Measurements from ENCODE around the gene MRPS35. TPM values are rescaled to one million over a fixed set of nuclear protein-coding genes. Genes with fewer than 3 reads are reported as not detected.

The MRPS35 gene
- total RNA-seq, 1 donor from 2014 or later = 47.8 TPM

DNA sequence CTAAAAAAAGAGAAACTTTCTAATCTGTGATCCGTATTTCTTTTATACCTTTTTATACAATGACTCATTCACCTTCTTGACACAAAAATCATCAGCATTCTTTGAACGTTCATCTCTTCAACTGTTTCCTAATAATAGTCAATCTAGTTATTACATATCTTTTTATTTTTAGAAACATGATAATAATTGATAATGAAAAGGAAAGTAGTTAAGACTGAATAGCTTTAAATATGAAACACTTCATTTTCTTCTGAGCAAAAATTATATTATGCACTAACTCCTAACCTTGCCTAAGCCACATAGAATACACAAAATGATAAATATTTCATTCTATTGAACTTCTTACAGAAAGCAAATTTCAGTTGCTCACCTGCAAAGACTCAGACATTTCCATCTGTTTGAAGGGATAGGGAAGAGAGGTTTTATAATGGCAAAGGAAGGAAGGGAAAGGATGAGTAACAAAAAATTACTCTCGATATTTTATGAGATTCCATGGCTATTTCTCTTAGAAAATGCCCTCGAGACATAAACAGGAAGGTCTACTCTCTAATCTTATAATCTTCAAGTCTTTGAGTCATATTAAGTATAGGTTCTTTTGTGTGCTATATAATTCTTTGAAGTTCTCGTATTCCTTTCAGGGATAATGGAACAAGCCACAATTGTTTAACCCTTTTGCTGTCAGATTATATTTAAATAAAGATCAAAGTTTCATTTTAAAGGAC is 61.9 kb downstream of the MRPS35 start:
- no peak for DNase-seq (ENCODE audit: low read depth, low spot score)

DNA sequence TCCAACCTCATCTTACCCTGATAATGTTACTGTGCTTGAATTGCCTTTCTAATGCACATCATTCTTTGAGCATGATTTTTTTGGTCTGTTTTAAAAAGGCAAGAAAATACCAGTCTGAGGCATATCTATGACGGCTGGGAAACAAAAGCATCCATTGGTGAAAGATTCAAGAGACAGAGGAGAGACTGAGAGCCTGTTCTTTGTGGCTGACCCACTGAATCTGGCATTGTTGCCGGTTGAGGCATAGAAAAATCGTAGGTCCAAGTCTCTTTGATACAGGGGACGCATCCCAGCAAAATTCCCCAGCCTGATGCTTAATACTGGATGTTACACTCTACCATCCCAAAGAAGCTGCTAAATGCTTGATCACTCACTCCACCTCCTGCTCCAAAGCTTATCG is 66.5 kb downstream of the MRPS35 start:
- no peak for DNase-seq (ENCODE audit: low read depth, low spot score)

DNA sequence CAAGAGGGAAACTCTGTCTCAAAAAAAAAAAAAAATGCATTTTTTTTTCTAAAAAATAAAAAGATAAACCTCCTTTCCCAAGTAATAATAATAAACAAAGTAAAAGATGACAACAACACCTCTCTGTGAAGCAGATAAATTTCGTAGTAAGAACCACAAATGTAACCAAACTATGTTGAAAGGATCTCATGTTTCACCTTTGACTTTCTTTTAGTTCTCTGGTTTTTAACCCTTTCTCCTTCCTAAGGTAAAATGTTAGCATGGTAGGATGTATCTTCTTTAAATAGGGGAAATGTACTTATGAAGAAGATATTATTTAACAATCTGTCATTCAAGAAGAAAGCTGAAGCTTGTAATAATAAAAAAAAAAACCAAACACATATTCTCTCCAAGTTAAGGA is 67.6 kb downstream of the MRPS35 start:
- DNase-seq (ENCODE audit: low read depth, low spot score) = no peak

DNA sequence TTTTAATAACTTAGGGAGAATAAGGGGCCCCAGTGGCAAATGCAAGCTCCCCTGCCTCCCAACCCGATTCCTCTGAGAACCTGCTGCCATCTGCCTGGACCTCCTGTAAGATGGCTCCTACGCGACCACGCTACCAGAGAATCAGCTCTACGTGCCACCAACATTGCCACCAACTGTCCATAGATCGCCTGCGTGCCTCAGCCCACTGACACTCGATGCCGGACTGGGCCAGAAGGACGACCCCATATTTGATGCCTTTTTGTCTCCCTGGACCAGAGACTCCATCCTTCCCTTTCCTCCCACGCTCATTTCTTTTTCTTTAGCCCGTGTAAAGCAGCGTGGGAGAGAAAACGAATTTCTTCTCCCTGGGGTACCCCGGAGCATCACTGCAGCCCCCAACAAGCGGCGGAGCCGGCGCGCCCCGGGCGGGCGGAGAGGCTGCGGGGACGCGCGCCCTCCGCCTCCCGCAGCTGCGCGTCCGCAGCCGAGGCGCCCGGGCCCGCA is 68.8 kb downstream of the MRPS35 start:
- no peak for DNase-seq (ENCODE audit: low read depth, low spot score)

DNA sequence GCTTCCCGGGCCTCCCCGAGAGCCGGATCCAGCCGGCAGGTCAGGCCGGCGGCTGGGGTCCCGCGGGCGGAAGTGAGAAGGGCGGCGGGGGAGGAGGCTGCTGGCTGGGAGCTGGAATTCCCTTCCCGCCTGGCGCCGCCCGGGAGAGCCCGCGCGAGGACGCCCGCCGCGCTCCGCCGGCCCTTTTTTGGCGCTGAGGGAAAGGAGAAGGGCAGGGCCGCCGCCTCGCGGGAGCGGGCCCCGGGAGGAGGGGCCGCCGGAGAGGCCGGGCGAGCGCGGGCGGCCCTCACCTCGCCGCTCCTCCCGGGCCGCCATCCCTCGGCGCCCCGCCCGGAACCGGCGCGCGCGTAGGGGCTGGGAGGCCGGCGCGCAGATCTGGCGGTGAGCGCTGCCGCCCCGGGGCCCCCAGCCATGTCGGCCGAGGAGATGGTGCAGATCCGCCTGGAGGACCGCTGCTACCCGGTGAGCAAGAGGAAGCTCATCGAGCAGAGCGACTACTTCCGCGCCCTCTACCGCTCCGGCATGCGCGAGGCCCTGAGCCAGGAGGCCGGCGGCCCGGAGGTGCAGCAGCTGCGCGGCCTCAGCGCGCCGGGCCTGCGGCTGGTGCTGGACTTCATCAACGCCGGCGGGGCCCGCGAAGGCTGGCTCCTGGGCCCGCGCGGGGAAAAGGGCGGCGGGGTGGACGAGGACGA is 69.4 kb downstream of the MRPS35 start, which contains the start of the genes KLHL42 and MANSC4:
KLHL42 (plus strand) TSS at position 314 of the 692 bp plus-strand sequence; CDS start at position 412, 98 bp downstream.
MANSC4 (minus strand) TSS at position 317 of the 692 bp plus-strand sequence. CDS start 8,960 bp downstream, outside the sequence.
- DNase-seq (ENCODE audit: low read depth, low spot score) = no peak

DNA sequence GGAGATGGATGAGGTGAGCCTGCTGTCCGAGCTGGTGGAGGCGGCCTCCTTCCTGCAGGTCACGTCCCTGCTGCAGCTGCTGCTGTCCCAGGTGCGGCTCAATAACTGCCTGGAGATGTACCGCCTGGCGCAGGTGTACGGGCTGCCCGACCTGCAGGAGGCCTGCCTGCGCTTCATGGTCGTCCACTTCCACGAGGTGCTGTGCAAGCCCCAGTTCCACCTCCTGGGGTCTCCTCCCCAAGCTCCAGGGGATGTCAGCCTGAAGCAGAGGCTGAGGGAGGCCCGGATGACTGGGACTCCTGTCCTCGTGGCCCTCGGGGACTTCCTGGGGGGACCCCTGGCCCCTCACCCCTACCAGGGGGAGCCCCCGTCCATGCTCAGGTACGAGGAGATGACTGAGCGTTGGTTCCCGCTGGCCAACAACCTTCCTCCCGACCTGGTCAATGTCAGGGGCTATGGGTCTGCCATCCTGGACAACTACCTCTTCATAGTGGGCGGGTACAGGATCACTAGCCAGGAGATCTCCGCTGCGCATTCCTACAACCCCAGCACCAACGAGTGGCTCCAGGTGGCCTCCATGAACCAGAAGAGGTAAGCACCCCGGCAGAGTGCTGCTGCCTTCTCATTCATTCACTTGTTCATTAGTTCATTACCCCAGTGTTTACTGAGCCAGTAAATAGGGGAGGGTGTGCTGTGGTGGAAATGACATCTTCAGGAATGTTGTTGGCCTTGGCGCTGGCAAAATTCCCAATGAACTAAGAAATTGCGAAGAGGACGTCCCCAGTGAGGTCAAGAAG is 70.2 kb downstream of the MRPS35 start:
- peak; percentile 48 for DNase-seq (ENCODE audit: low read depth, low spot score)

DNA sequence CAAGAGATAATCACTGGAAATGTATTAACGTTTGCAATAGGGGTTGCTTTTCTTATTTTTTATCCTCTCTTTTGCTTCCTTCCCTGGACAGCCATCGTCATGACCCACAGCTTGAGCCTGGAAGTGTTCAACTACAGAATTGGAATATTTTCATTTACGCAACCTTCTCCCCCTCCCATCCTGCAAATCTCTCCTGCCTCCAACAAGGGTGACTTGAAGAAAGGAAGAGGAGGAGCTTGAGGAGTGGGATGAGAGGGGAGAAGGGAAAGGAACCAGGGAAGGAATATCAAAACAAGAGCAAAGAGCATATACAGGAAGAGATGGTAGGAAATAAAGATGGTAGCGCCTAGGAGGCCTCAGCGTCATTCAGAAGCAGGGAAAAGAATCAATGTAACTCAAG is 71.0 kb downstream of the MRPS35 start:
- no peak for DNase-seq (ENCODE audit: low read depth, low spot score)

DNA sequence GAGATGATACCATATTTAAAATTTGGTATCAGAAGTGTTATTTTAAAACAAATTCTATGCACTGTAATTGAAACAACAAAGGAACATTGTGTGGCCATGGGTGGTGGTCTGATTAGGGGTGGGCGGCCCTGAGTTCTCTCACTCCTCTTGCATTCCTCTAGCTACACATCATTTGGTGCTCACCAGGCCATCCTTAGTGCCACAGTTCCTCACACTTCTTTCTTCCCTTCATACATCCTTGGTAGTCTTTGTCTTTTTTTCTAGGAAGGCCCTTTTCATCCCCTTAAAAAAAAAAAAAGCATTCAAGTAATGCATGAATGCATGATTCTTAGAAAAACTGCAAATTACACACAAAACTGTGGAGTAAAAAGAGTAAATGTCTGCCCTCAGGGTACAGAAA is 71.8 kb downstream of the MRPS35 start:
- no peak for DNase-seq (ENCODE audit: low read depth, low spot score)

DNA sequence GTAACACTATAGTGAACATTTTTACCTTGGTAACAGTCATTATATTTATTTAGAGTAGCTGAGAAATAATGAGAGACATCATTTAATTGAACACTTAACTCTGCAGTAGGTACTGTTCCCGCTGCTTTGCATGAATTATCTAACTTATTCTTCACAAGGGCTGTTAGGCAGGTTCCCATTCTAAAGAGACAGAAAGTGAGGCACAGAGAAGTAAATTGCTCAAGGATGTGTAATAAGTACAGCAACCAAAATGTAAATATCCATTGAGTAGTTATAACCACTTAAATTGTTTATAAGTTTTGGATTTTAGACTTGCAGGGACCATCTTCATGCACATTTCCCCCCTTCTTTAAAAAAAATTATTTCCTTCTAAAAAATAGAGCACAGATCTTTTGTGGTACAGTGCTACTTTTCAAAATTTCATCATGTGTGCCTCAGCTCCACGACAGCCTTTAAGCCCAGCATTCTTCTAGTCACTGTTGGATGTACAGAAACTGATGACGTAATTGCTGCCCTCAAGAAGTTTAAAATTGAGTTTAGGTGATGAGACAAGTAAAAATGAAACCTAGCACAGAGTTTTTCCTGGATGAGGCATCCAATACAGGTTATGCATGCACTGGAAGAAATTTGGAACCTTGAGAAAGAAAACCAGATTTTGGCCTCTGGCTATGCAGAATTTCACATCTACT is 75.4 kb downstream of the MRPS35 start:
- no peak for DNase-seq (ENCODE audit: low read depth, low spot score)

DNA sequence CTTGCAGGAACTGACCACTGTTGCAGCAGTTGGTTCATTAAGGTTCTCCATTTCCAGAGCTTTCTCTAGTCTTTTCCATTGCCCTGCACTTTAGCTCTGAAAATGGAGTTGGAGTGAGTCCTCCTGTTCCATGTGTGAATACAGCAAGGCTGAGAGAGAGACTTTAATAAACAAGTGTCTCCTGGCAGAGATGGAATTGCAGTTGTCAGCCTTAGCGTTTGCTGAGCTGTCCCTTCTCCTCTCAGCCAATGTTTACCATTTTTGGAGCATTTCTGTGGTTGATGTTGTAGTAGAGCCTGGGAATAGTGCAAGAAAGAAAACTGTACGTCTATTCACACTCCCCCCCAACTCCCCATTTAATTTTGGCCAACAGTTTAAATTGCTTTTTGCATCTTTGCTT is 76.9 kb downstream of the MRPS35 start:
- DNase-seq (ENCODE audit: low read depth, low spot score) = no peak

DNA sequence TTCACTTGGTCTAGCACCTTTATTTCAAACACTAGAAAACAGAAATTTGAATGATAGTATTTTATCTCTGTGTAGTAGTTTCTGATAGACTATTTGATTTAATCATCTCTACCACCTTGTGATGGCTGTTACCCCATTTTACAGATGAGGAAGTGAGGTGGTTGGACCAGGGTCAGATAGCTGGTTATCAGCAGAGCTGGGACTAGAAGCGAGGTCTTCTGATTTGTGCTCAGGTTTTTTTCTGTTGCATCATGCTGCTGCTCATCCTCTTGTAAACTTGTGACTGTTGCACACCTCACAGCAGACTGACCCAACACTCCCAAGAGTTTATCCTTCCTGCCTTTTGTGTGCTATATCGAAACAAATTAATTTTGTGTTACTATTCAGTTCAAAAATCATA is 79.5 kb downstream of the MRPS35 start:
- DNase-seq (ENCODE audit: low read depth, low spot score) = no peak

DNA sequence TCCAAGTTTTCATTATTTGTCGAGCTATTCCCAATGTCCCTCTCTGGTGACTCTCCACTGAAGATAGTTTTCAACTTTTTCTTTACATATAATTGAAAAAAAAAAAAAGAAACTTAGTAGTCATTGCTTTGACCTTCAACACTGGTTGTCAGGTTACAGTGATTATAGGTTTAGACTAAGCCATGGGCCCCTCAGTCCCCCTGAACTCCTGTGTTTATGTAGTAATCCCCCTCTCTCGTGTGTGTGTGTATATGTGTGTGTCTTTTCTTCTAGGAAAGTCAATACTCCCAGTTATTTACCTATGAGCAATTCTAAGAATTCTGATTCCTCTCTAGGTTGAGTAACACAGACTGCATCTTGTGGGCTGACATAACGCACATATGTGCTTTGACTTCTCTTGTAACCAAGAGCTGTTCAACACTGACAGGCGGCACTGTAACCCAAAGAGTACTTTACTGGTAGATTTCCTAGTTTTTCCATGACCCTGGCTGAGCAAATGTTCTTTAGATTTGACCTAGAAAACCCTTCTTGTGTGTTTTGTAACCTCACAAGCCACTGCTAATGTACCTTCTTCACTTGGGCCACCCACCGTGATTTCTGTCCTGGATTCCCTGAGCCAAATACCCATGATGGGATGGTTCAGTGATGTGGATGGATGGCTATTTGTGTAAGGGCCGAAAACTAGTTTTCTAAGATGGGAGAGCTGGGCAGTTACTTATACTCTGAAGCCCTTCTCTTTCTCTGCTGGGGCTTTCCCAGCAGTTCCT is 84.4 kb downstream of the MRPS35 start:
- DNase-seq (ENCODE audit: low read depth, low spot score) = no peak

DNA sequence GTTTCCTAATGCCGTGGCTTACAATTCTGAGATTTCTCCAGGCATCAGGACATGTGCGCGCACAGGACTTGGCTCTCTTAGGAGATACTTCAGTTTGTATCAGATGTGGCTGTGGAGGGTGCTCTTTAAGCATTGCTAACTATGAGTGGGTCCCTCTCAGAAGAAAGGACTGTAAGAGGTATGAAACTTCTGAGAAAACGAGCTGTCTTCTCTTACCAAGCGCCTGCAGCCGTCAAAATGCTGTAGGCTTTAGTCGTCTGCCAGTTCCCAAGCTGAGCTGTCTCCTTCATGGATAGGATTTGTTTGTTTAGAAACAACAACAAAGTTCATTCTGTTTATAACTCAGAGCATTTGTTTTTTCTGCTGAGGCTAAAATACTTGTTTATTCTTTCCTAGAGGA is 85.5 kb downstream of the MRPS35 start:
- no peak for DNase-seq (ENCODE audit: low read depth, low spot score)

DNA sequence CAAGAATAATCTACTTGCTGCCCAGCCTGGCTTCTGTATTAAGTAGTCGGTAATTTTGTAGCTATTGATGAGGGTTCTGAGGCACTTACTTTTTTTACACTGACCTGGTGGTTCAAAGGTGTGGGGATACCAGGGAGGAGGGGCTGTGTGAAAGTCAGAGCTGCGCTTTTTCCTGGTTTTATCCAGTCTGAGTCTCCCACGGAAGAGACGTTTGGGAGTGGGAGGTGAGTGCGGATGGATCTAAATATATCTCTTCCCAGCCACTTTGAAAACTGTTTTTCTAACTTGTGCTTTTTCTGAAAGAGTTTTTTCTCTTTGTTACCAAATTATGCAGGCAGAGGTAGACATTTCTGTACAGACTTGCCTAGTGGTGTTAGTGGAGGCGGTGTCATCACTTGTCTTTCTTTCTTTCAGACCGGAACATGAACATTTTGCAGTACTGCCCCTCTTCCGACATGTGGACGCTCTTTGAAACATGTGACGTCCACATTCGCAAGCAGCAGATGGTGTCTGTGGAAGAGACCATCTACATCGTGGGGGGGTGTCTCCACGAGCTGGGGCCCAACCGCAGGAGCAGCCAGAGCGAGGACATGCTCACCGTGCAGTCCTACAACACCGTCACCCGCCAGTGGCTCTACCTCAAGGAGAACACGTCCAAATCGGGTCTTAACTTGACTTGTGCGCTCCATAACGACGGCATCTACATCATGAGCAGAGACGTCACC is 86.8 kb downstream of the MRPS35 start:
- no peak for DNase-seq (ENCODE audit: low read depth, low spot score)

DNA sequence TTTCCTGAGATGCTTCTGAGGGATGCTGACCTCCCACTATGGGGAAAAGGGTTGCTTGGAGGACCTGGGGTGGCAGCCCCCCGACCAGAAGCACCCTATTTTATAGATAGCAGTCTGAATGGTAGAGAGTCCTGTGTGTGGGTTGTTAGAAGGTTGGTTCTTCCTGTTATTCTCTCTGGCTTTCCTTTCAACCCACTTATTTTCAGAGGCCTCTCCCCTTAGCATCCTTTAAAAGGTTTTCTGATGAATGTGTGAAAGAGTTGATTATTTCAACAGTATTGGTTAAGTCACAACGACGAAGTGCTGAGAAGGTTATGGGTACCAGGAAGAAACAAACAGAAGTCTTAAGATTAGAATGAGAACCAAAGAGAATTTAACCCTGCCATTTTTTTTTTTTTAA is 90.2 kb downstream of the MRPS35 start:
- DNase-seq (ENCODE audit: low read depth, low spot score) = no peak

DNA sequence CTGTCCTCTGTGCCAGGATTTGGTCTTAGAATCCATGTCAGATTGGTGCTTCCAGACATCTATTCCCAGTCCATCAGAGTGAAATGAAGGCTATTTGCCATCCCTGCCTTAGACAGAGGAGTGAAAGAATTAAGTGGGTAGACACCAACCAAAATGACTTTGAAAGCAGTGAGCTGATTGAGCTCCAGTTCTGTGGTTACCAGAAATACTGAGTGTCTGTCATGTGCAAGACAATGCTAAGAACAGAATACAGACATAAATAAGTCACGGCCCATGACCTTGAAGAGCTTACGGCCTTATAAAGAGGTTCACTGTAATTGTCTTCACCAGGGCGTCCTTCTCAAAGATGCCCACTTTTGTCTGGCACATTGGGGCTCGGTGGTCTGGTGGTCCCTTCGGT is 91.0 kb downstream of the MRPS35 start:
- no peak for DNase-seq (ENCODE audit: low read depth, low spot score)

DNA sequence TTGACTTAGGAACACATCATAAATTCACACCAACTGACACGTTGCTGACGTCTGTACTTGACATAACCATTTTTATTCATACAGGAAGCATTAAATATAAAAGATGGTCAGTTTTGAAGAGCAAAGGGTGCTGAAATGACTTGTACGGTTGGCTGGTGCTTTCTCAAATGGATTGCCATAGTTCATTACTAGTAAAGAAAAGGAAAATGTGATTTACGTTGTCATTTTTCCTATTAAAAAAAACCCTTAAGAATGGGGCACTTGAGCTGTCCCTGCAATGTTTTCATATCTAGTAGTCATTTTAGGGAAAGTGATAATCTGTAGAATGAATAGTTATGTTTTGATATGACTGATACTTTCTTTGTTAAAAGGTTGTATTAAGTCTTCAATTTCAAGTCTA is 91.9 kb downstream of the MRPS35 start:
- no peak for DNase-seq (ENCODE audit: low read depth, low spot score)

DNA sequence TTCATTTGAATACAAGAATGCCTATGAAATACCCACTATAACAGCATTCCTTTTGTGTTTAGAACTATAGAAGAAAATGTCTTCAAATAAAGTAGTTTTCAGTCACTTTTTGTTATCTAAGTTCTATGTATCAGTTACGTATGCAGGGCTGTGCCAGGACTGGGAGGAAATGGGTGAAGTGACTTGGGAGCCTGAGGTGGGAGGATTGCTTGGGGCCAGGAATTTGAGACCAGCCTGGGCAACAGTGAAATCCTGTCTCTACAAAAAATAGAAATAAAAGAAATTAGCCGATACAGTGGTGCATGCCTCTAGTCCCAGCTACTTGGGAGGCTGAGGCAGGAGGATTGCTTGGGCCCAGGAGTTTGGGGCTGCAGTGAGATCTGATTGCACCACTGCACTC is 92.3 kb downstream of the MRPS35 start:
- no peak for DNase-seq (ENCODE audit: low read depth, low spot score)

DNA sequence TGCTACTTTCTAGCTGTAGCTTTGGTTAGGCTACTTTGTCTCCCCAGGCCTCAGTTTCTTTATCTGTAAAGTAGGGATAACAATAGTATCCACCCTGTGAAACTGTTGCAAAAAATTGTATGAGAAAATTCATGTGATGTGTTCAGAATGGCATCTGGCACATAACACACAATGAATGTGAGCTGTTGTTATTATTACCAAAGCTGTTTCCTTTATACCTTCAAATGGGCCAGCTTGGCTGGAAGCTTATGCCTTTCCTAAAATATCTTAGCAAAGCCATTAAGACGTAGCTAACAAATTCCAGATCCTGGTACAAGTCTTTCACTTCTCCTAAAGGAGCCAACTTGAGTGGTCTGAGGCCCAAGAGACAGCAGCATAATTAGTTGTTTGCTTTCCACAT is 94.6 kb downstream of the MRPS35 start:
- no peak for DNase-seq (ENCODE audit: low read depth, low spot score)
